HG02885 (cell line): ENCODE measurements around the gene AASDH.

Source experiments
- ATAC-seq: cut with Tn5 transposase; IDR thresholded peaks from one replicate; pipeline ENCODE4 v1.9.1; 2021; ENCODE audit warnings: mild to moderate bottlenecking; ENCODE audit not compliant: unreplicated experiment, poor library complexity

AASDH gene

GRCh38 chr4:56289934-56290333 is 97.4 kb downstream of the AASDH start:
- no peak for ATAC-seq

GRCh38 chr4:56288663-56289062 is 98.6 kb downstream of the AASDH start:
- no peak for ATAC-seq
